OCI-LY3 (cell line): ENCODE measurements around the gene CACNA1B.

Experiments used
- H2AFZ ChIP-seq: fragments of 200-600, 300-600 bp; shearing (Covaris generic); 2 replicates; pipeline ENCODE4 v1.6.0; 2014; ENCODE audit warnings: antibody characterized with exemption, low read depth, low read length
- H3K27ac ChIP-seq: fragments of 200-600, 300-600 bp; sonication (generic); 2 replicates; pipeline ENCODE4 v1.5.1; 2014; ENCODE audit warnings: mild to moderate bottlenecking, low read length, moderate library complexity, mixed read lengths
- H3K27me3 ChIP-seq: fragments of 200-600, 300-600 bp; sonication (generic); 2 replicates; pipeline ENCODE4 v1.6.1; 2014; ENCODE audit warnings: low read depth, low read length, mixed read lengths
- H3K36me3 ChIP-seq: fragments of 200-600, 300-600 bp; sonication (generic); replicated peaks from 2 replicates; pipeline ENCODE3; 2014; ENCODE audit warnings: low read depth, low read length, mixed read lengths
- H3K4me1 ChIP-seq: fragments of 300-600, 200-600 bp; sonication (generic); 2 replicates; pipeline ENCODE4 v1.6.1; 2014; ENCODE audit warnings: low read length, mixed read lengths
- H3K4me2 ChIP-seq: fragments of 200-600, 300-600 bp; sonication (generic); 2 replicates; pipeline ENCODE4 v1.6.1; 2014; ENCODE audit warnings: low read length, mixed read lengths
- H3K4me3 ChIP-seq: fragments of 300-600, 200-600 bp; sonication (generic); 2 replicates; pipeline ENCODE4 v1.5.1; 2014; ENCODE audit warnings: antibody characterized with exemption, mild to moderate bottlenecking, low read length, moderate library complexity
- H3K79me2 ChIP-seq: fragments of 300-600, 200-600 bp; shearing (Covaris generic); 2 replicates; pipeline ENCODE4 v1.6.1; 2014; ENCODE audit warnings: mild to moderate bottlenecking, low read length, mixed read lengths
- H3K9ac ChIP-seq: fragments of 300-600, 200-600 bp; shearing (Covaris generic); 2 replicates; pipeline ENCODE4 v1.6.0; 2014; ENCODE audit warnings: mild to moderate bottlenecking, low read length, moderate library complexity
- H3K9me3 ChIP-seq: fragments of 200-600, 300-600 bp; shearing (Covaris generic); 2 replicates; pipeline ENCODE4 v1.6.1; 2014; ENCODE audit warnings: low read length, mixed read lengths; ENCODE audit not compliant: insufficient read depth
- H4K20me1 ChIP-seq: fragments of 200-600, 300-600 bp; sonication (generic); 2 replicates; pipeline ENCODE4 v1.6.1; 2016; ENCODE audit warnings: low read length, mixed read lengths; ENCODE audit not compliant: insufficient read depth
- CTCF ChIP-seq: fragments of 200-600, 300-600 bp; sonication (generic); IDR thresholded peaks from 2 replicates; pipeline ENCODE4 v1.5.1; 2014; ENCODE audit warnings: antibody characterized with exemption, low read length, low read depth
- EZH2phosphoT487 ChIP-seq: fragments of 200-600 bp; shearing (Covaris generic); IDR thresholded peaks from 2 replicates; pipeline ENCODE4 v1.6.1; 2018; ENCODE audit warnings: antibody characterized with exemption, mixed run types, low read depth

CACNA1B gene

DNA sequence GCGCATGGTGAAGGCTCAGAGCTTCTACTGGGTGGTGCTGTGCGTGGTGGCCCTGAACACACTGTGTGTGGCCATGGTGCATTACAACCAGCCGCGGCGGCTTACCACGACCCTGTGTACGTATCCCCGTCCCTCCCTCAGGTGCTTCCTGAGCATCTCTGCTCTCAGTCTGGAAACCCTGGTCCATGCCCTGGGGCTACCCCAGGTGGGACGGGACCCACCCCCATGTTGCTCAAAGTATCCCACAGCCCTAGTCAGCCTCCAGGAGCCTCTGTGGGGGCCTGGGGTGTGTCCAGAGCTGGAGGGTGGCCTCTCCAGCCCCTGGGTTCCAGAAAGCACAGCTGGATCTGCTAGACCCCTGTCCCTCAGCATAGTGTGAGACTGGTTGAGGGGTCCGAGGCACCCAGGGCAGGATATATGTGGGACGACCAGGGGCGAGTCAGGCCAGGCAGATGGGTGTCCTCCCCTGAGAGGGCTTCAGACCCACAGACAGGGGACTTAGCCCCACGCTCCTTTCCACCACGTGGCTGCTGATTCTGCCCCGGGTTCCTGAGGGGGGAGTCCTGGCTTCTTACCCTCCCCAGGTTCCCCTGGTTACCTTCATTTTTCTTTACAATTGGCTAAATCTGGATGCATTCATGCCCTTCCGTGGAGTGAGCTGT is 94.0 kb downstream of the CACNA1B start:
- no peaks in the 10 kb centered on the region for H3K4me1 ChIP-seq
- no peak overlapping the region for H3K4me3 ChIP-seq
- peaks cover 98% of the 10 kb centered on the region for H4K20me1 ChIP-seq
- H3K27me3 ChIP-seq = no peaks in the 10 kb centered on the region
- no peaks in the 10 kb centered on the region for H3K9me3 ChIP-seq
- H3K79me2 ChIP-seq = peaks cover 50% of the 10 kb centered on the region
- H3K27ac ChIP-seq = no peak overlapping the region
- H3K36me3 ChIP-seq = peaks cover 95% of the 10 kb centered on the region
- TF ChIP-seq EZH2phosphoT487 = no peak
- no peak for TF ChIP-seq CTCF
- no peak overlapping the region for H3K9ac ChIP-seq
- H3K4me2 ChIP-seq = no peak overlapping the region
- H2AFZ ChIP-seq = no peak overlapping the region

DNA sequence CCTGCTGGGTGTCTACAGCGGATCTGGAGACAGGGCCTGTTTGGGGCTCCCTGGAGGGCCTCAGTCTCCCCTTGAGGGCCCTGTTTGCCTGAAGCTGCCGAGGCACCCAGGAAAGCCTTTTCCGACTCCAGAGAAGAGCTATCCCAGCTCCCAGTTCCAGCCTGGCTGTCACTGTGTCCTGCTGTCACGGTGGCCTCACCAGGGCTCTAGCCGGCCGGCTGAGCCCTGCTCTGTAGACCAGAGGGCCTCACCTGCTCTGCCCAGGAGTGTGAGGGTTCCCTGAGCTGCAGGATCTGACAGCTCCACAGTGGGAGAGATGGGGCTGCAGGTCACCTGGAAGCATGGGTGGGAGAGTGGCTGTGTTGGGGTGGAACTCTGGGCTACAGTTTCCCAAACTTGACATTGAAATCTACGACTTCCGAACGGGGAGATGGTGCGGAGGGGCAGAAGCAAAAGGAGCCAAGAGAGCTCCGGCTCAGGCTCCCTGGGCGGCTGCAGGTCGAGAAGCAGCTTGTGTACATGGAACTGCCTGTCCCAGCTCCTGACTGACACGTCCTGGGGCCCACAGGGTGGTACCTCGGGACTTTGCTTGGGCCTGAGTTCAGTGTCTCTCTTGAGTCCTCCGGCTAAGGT is 94.9 kb downstream of the CACNA1B start:
- no peaks in the 10 kb centered on the region for H3K9me3 ChIP-seq
- no peaks in the 10 kb centered on the region for H3K27me3 ChIP-seq
- no peaks in the 10 kb centered on the region for H3K4me1 ChIP-seq
- TF ChIP-seq EZH2phosphoT487 (no peak), CTCF (no peak)
- no peak overlapping the region for H2AFZ ChIP-seq
- no peak overlapping the region for H3K4me3 ChIP-seq
- no peak overlapping the region for H3K4me2 ChIP-seq
- peaks cover 89% of the 10 kb centered on the region for H3K36me3 ChIP-seq
- H3K9ac ChIP-seq = no peak overlapping the region
- H3K27ac ChIP-seq = no peak overlapping the region
- peaks cover 91% of the 10 kb centered on the region for H4K20me1 ChIP-seq
- peaks cover 43% of the 10 kb centered on the region for H3K79me2 ChIP-seq

DNA sequence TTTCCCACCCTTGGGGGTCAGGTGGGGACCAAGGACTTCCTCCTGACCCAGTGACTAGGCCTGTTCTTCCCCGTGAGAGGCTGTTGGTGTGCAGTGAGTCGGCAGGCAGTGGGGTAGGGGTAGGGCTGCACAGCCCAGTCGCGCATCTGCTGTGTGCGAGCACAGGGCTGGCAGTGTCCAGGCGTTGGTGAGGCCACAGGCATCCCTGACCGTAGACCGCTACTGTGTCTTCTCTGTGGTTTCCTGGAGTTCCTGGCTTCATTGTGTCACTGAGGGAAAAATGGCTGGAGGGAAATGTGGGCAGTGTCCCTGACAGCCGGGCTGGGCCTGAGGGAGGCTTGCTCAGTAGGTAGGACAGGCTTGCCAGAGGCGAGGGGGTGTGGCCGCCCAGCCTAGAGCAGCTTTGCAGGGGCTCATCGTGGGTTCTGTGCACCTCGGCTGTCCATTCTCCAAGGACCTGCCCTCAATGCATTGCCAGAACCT is 95.4 kb downstream of the CACNA1B start:
- H3K4me2 ChIP-seq = no peak overlapping the region
- no peak overlapping the region for H2AFZ ChIP-seq
- H3K27me3 ChIP-seq = no peaks in the 10 kb centered on the region
- H3K9me3 ChIP-seq = no peaks in the 10 kb centered on the region
- peaks cover 90% of the 10 kb centered on the region for H4K20me1 ChIP-seq
- H3K27ac ChIP-seq = no peak overlapping the region
- H3K36me3 ChIP-seq = peaks cover 85% of the 10 kb centered on the region
- H3K79me2 ChIP-seq = peaks cover 37% of the 10 kb centered on the region
- TF ChIP-seq EZH2phosphoT487 = no peak
- no peak overlapping the region for H3K9ac ChIP-seq
- no peak overlapping the region for H3K4me3 ChIP-seq
- H3K4me1 ChIP-seq = no peaks in the 10 kb centered on the region

DNA sequence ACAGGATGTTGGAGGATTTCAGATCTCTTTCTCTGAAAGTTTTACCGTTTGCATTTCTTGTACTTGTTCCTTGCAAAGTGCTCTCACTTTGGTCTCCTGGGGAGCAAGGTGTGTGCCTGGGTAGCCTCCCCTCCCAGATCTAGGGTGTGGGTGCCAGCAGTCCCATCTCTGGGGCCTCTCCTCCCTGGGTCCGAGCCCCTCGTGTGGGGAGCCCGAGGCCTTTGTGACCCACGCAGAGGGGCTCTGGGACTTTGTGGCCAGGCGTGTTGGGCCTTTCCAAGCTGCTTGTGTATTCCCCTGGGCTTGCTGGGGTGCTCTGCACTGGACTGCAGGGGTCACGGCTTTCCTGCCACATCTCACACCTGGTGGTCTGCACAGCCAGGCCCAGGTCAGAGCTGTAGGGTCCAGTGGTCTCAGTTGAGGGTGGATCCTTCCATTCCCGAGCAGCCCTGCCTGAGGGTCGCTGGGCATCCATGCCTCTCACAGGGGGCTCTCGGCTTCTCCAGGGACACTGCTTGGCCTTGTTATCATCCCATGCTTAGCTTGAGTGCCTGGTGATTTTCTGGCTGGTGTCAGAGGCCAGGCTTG is 96.3 kb downstream of the CACNA1B start:
- H3K27ac ChIP-seq = no peak overlapping the region
- no peaks in the 10 kb centered on the region for H3K27me3 ChIP-seq
- no peak for TF ChIP-seq EZH2phosphoT487
- no peak for TF ChIP-seq CTCF
- peaks cover 79% of the 10 kb centered on the region for H3K36me3 ChIP-seq
- H3K79me2 ChIP-seq = peaks cover 28% of the 10 kb centered on the region
- no peak overlapping the region for H3K4me3 ChIP-seq
- H4K20me1 ChIP-seq = peaks cover 90% of the 10 kb centered on the region
- no peak overlapping the region for H2AFZ ChIP-seq
- H3K9me3 ChIP-seq = no peaks in the 10 kb centered on the region
- H3K9ac ChIP-seq = no peak overlapping the region
- no peak overlapping the region for H3K4me2 ChIP-seq
- no peaks in the 10 kb centered on the region for H3K4me1 ChIP-seq
